ENCODE data around the gene FAM171A1.

The FAM171A1 gene

DNA sequence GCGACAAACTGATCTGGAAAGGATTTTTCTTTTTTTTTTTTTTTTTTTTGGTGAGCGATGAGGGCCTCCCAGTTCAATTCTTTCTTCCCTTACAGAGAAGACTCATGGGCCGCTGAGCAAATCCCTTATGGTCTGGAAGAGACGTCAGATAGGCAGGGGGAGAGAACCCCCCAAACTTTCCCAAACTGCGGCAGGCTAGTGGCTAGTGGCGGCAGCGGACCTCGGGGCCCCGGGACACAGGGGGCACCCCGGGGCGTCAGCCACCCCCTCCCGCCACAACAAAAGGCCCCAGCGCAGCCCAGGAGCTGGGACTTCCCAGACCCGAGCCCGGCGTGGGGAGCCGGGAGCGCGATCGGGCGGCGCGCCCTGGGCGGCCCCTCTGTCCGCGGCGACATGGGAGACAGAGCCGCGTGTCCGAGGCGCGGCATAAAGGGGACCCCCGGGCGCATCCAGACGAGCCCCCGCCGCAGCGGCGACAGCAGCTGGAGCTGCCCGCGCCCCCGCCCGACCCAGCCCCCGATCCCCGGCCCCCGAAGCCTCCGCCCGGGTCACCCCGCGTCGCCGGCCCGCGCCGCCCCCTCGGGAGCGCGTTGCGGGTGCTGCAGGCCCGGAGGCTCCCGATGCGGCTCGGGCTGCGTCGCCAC is 755 bp downstream of the FAM171A1 start:
- DNase-seq: peak; percentile 23

DNA sequence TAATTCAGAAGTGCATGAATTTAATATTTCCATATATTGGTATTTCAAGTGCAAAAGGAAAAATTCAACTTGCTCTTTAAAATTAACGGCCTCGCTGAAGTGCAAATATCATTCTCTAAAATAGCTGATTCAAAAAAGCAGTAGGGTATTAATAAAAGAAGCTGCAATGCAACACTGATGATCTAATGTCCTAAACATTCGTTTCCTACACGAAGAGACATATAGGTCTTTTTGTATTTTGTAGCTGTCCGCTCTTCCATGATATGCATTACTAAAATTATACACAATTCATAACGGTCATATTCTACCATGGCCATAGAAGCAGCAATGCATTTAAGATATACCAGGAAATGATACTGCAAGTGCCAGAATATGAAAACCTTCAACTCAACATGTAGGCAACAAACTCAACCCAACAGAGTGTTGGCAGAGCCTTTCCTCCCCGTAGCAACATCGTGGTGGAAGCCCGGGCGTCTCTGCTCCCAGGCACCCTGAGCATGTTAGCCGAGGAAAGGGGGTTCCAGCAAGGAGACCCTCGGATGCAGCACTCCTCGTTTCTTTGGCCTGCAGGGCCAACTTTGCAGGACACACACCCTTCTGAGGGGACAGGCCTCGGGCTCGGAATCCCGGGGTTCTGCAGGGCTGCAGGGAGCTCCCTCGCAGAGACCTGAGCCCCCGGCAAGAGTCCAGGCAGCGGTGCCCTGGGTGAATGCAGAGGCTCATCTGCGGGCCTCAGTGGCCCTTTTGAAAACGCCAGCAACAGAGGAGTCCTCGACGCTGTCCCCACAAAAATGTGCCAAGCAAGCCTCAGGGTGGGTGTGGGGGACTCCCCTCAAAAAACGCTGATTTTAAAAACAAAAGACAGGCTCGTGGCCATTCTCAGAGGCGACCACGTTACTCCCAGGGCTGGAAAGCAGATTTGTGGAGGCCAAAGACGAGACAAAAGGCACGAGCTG is 1.6 kb downstream of the FAM171A1 start:
- DNase-seq: no peak

DNA sequence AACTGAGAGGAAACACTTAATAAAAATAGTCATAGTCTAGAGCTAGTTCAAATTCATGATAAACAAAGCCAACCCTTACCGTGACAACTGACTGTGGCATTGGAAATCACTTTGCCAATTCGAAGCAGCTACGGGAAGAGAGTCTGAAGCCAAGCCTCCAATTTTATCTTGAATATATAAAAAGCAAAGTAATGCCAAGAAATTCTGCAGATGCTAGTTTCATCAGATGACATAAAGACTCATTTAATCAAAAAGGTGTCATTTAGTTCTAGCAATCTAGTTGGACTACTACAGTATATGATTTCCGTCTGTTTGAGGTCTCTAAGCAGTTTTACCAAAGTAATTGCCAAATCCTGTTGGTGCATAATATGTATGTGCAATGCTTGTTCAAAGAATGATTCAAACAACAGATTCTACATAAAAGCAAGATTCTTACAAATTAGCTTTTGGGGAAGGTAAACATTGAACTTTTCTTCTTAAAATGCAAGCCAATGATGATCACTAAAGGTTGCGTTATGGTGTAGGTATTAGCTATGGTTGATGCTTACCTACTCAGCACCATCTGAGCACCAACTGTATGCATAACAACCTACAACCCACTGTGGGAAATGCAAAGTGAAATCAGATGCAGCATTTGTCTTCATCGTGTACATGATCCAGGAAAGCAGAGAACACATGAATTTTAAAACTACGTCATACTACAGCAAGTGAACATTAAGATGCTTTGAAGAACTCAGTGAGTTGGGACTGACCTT is 2.8 kb downstream of the FAM171A1 start:
- DNase-seq: no peak

DNA sequence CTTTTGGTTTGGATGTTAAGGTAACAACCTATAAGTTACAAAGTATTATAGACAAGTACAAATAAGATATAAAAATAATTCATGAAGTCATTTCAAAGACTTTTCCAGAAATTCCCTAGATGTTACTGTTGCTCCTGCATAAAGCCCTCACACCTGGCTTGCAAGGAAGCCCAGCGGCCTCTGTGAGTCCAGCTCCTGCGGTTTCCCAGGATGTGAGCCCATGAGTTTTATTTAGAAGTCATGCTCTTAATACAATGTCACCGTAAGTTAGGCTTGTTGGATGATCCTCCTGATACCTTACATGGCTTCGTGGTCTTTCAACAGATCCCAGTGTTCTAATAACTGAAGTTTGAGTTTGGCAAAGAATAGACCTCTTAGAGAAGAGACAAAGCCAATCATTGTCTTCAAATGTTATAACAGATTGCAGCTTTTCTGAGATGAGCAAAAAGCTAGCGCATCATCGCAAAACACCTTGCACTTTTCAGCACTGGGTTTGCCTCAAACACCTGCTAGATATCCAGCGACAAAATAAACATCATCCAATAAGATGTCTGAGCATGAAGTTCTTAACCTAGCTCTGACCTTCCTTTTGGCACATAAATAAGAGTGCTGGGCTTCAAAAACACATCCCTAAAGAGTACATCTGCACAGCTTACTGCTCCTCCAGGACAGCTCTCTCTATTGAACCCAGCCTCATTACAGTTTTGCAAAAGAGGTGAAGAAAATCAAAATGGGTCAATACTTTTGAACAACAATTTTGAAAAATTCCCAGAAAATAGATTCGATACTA is 3.6 kb downstream of the FAM171A1 start:
- no peak for DNase-seq

DNA sequence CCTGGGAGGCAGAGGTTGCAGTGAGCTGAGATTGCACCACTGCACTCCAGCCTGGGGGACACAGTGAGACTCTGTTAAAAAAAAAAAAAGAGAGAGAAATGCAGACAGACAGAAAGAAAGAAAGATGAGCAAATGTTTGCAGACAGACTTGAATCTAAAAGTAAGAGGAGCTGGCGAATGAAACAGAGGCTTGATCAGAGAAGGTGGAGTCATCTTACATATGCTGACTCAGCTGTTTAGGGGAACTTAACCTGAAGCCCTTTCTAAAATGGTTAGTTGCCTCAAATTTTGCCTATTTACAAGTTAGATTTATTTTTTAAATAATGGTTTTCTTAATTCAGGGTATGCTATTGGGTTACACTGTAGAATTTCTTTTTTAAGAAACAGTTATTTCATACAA is 5.4 kb downstream of the FAM171A1 start:
- DNase-seq: no peak

DNA sequence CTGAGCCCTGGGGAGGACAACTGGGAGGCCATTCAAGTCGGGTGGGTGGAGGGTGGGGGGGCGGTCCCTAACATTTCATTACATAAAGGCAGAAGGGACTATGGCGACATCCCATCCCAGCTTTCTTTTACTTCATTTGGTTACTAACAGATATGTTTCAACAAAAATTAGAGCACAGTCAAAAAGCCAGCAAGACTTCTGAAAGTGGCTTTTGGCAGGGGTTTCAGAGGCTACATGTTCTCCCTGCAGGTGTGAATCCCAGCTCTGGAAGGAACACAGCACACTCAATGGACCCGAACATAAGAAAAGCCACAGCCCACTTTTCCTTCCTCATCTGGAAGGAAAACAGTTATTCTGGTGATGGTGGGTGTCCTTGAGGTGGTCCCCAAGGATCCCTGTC is 7.1 kb downstream of the FAM171A1 start:
- no peak for DNase-seq

DNA sequence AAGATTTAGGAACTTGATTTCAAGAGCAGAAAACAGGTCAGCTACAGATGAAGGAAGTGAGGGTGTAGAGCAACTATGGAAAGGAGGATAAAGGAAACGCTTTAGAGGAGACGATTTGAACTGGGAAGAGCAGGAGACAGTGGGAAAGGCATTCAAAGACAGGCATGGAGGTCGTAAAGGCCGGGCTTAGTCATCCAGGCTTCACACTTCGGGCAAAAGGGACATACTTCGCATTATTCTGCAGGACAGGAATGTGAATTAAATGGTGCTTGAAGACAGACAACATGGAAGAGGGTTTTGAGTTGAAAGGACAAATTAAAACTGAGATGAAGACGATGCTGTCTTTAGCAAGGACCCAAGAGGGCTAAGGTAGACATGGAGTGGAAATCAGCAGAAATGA is 8.1 kb downstream of the FAM171A1 start:
- no peak for DNase-seq

DNA sequence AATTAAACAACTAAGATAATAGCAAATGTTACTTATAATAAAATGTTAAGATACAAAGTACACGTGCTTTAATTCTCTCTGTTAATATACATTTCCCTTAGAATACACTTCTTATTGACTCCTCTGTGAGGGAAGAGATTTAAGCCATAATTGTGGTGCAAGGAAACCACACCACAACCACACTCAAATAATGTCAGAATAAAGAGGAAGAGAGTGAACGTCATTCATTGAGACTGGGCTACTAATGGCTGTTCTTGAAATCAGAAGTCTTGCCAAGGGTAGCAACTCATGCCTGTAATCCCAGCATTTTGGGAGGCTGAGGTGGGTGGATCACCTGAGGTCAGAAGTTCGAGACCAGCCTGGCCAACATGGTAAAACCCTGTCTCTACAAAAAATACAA is 10.0 kb downstream of the FAM171A1 start:
- no peak for DNase-seq

DNA sequence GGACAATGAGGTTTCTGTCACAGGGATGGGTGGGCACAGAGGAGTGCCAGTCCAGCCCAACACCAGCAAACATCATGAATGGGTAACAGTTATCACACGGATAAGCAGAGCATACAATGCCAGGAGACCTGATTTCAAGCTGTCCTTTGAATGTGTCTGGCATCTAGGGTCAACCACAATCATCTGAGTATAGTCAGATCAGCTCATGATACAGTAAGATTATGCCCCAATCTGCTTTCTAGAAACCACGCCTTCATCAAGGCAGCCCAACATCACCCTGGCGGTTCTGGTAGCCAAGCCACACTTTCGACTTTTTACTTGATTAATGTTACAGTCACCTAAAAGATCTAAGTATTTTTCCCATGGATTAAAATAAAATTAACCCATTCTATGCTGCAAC is 10.5 kb downstream of the FAM171A1 start:
- no peak for DNase-seq

DNA sequence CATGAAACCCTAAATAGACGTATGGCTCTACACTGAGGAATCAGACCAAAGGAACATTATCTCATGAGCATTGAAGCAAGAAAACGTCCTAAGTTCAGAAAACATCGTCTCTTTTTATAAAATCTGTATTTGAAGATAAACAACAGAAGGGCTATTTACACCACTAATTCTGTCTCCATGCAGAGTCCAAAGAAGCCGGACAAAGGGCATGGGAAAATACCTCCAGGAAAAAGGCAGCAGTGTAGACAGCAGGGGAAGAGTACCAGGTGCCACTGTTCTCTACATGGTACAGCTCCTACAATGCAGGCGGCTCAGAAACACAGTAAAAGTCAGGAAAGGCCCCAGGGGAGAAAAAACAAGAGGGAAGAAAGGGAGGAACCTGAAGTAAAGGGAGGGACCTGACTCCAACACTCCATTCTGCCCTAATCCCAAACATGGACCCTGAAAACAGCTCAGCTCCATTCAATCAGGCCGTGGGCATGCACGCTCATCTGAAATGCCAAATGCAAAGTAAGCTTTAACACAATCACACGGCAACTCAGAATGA is 17.5 kb downstream of the FAM171A1 start:
- no peak for DNase-seq

DNA sequence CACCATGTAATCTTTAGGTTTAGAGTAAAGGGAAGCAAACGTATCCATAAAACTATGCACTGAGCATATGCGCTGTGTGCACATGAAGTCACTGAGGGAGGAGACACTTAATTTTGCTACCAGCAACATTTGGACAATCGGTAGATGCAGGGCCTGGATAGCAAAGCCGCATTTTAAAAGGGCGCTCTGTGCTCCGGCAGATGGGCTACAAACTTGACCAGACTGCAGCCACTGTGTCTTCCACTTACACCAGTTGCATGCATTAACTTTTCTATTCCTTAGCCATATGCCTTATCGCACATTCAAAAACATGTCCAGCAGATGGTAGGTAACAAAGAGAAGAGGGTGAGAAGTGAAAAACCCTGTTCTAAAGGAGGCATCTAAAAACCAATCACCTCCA is 18.3 kb downstream of the FAM171A1 start:
- no peak for DNase-seq

DNA sequence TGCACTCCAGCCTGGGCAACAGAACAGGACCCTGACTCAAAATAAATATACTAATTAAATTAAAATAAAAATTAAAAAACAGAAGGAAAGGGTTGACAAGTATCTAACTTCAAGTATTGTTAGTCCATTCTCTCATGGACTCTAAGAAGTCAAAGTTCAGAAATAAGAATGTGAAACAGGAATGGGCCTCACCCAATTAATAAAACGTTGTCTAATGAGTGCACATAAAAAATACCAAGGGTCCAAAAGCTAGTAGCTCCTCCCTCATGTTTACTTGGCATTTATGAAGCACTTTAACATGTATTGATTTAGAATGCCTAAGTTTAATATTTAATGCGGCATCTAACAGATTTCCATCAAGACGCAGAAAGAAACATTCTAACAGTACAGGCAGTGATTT is 18.9 kb downstream of the FAM171A1 start:
- DNase-seq: no peak

DNA sequence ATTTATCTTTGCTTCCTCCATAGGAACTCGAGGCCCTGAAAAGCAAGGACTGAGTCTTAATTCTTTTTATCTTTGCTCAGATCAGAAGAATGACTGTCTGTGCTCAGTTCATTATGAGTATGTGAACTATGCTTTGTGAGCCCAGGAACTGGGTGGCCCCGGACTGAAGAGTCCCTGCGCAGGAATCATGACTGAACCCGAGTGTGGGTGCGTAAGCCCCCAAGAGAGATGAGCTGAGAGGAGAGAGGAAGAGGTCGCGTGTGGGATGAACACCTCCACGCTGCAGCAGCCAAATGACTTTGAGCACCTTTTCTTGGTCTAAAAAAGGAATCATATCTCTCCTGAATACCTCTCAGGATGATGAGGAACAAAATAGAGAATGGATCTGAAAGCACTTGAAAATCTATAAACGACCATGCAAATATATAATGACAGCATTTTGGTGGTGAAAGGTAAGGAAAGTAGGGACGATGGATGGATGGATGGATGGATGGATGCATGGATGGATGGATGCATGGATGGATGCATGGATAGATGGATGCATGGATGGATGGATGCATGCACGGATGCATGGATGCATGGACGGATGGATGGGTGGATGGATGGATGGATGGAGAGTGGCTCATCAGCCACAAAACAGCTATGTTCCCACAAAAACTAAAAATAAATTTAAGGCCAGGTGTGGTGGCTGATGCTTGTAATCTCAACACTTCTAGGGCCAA is 19.8 kb downstream of the FAM171A1 start:
- no peak for DNase-seq

DNA sequence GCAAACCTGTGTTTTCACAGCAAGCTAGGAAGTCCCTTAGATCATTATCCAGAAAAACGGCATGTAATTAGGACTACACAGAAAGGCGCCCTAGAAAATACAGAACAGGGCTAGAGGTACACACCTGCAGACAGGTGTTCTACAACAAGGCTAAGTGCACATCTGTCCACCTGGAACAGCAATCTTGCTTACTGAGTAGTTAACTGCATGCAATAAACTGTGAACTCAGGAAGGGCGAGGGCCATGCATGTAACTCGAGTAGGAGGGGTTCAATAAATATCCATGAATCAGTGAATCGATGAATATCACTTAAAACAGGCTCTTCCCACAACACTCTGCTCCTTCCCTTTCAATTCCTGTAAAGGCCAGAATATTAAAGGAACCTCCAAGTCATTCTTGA is 22.0 kb downstream of the FAM171A1 start:
- DNase-seq: no peak

DNA sequence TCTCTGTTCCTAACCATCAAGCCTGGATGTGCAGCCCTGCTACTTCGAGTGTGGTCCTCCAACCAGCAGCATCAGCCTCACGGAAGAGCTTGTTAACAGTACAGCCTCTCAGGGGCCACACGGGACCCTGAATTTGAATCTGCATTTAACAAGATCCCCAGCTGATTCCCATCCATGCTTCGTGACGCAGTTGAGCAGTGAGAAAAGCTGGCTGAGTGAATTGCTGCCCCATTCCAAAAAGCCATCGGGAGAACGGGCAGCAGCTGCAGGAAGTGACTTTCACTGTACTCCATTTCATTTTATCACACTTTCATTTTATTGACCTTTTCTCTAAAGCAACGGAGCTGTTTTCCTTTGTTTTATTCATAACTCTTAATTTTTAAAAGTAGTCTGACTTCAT is 22.5 kb downstream of the FAM171A1 start:
- no peak for DNase-seq

DNA sequence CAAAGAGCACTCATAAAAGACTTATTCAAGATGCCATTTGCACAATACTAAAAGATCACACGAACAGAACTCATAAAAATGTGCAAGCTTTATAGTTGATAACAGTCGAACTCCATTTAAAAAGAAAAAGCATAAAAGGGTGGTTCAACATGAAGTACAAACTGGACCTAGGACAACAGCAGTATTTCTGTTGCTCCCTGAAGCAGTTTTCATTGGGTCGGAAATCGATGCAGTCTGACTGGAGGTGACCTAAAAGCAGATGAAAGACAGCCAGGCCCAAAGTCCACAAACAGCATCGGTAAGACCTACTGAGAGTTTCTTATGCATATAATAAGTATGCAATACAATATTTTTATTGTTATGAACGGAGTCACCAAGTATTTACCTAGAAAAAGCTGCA is 23.9 kb downstream of the FAM171A1 start:
- no peak for DNase-seq

DNA sequence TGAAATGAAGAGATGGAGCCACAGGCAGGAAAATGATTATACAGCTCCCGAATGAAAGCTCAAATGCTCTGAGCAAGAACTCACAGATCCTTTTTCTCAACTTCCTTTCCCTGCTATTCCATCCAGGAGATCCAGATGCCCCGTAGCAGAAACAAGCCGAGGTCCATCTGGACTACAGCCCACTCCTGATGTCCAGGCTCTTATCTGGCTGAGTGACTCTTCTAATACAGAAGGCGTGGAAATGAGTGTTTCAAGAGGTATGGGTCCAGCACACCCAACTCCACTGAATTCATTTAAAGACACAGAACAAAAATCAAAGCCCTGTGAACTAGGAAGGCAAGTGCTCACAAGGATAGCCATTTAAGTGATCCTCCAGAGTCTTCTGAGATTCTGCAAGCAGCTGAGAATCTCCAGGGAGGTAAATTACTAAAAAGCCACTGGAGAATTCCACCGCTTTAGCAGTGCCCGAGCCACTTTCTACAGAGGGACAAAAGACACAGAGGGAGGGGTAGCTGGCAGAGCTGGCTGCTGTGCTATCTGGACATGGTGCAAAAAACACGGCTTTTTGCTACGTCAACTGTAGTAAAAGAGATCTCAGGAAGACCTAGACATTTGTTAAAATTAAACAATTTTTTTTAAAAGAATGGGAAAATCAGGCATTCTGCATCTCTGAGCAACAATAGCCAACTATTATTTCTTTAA is 24.5 kb downstream of the FAM171A1 start:
- DNase-seq: no peak

DNA sequence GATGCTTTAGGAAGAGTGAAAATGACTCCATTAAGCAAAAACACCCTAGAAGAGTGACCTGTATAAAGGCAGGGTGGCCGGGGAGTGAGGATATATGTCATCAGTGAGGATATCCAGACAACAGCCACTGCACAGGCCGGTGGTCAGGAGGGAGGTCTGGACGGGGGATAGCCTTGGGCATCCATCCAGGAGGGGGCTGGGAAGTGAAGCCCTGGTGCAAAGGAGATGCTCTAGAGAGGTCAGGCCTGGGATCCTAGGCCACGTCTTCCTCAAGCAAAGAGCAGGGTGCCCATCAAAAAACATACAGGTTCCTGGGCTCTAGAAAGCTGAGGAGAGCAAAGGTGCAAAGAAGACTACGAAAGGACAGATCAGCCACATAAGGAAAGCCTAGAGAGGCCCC is 25.6 kb downstream of the FAM171A1 start:
- no peak for DNase-seq

DNA sequence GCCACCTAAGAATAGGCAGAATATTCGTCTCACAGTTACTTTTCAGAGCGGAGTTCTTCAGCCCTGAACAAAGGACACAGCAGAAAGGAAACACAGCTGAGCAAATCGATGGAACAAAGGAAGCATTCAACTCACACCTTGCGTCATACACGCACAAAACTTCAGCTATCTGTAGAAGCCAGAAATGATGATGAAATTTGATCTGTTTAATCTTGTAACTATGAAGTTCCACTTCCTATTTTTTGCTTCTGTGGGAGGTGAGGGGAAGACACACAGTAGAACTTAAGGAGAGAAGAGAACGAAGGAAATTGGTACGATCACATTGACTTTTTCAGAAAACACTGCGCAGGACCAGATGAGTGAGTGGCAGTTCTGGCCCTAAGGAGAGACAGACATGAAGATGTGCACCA is 26.2 kb downstream of the FAM171A1 start:
- no peak for DNase-seq

DNA sequence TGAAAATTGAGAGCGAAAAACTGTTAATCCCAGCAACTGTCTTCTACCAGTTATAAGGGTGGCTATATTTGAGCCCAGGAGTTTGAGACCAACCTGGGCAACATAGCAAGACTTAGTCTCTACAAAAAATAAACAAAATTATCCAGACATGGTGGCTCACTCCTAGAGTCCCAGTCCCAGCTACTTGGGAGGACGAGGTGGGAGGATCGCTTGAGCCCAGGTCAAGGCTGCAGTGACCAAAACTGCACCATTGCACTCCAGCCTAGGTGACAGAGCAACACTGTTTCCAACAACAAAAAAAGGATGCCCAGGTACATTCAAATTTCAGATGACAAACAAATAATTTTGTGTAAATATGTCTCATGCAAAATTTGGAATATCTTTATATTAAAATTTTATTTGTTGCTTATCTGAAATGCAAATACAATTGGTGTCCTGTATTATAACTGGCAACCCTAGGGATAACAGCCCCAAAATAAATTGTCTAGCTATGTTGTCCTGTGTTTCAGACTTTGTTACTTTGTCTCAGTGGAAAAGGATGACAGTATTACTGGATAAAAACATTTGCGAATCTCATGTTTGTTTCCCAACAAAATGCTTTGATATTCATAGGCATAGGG is 26.7 kb downstream of the FAM171A1 start:
- no peak for DNase-seq

DNA sequence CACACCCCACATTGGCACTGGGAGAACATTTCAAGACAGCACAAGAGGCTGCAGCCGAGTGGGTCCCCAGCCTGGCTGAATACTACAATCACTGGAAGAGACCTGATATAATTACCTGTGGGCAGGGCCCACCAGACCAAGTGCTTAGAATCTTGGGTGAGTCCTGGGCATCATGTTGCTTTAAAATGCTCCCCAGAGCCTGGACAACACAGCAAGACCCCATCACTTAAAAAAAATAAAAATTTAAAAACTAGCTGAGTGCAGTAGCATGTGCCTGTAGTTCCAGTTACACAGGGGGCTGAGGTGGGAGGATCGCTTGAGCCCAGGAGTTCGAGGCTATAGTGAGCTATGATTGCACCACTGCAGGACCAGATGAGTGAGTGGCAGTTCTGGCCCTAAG is 28.1 kb downstream of the FAM171A1 start:
- no peak for DNase-seq

Data from CD4-positive, alpha-beta T cell treated with Interleukin-21 for 1 hour (primary cell).